GM21447 (cell line): Measurements from ENCODE around the gene CAMKMT.

ENCODE experiments used
- ATAC-seq: cut with Tn5 transposase; IDR thresholded peaks from one replicate; pipeline ENCODE4 v1.9.1; 2021; ENCODE audit not compliant: unreplicated experiment

The CAMKMT gene

DNA sequence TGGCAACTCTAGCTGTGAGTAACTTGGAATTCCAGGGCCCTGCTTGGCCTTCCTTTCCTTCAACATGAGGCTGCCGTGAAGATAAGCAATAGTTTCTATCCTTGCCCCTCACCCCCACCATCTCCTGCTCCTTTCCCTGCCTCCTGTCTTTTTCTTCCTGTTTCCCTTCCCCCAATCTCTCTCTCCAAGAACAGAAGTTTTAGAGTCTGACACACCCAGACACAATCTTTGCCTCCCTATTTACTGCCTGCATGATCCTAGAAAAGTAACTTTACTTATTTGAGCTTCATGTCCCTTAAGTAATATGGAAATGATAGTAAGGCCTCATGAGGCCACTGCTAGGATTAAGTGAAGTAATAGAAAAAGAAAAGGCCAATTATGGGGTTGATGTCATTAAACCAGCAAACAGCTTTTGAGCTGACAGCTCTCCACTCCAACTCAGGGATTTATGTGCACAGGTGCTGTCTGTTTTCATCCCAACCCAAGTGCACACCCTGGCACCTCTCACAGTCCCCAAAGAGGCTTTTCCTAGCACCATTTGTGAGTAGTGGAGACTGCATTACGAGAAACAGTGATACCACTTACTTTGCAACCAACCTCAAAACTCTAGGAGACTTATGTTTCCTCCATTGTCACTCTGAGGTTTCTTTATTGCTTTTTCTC is 456.1 kb downstream of the CAMKMT start:
- ATAC-seq, result no peak

DNA sequence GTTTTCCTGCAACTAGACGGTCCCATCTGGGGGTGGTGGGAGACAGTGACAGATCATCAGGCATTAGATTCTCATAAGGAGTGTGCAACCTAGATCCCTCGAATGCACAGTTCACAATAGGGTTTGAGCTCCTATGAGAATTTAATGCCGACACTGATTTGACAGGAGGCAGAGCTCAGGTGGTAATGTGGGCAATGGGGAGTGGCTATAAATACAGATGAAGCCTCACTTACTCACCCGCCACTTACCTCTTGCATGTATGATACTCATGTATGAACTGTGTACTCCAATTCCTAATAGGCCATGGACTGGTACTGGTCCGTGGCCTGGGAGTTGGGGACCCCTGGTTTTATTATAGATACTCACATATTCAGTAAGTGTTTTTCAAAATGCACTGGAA is 457.3 kb downstream of the CAMKMT start:
- no peak for ATAC-seq

DNA sequence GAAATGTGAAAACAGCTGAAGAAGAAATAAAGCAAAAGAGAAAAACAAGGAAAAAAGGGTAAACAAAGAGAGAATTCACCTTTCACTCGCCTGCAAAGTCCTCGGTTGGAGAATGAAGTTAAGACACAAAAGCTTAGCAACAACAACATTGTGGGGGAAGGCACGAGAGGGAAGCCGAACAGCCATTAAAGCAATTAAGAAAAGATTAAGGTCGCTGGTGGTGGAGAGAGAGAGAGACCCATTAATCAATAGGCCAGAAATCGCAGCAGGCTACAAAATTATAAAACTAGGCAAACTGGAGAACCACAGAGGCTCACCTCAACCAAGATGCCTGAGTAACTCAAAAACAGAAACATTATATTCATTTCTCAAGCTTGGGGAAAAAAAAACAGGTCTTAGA is 459.8 kb downstream of the CAMKMT start:
- ATAC-seq, result no peak

DNA sequence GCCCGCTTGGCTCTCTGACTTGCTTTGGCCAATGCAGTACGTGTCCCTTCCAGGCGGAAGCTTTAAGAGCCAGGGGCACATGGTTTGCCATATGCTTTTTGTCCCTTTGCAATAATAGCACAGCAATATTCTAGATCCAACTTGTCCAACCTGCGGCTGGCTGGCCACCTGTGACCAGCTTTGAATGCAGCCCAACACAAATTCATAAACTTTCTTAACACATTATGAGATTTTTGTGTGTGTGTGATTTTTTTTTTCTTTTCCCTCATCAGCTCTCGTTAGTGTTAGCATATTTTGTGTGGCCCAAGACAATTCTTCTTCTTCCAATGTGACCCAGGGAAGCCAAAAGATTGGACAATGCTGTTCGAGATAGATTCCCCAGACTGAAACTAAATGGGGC is 460.4 kb downstream of the CAMKMT start:
- ATAC-seq, result no peak
